PC-9 (cell line): ENCODE data around the gene COL15A1. TPM values are rescaled to one million over a fixed set of nuclear protein-coding genes. Genes with fewer than 3 reads are reported as not detected.

Source experiments
- BruUV-seq: library from RNA; stranded (reverse); fragments of 400-500 nt; replicated peaks from 2 replicates; lab custom pipeline; 2021; lab: Mats Ljungman, UMichigan
- CTCF ChIA-PET: fragments of 300-600 bp; sonication (Branson Sonifier 250); formaldehyde crosslinking; loops from one replicate; lab custom pipeline; 2022; ENCODE audit warnings: antibody characterized with exemption; lab: Charles Lee
- POLR2A ChIA-PET: fragments of 300-600 bp; sonication (Branson Sonifier 250); formaldehyde crosslinking; loops from one replicate; lab custom pipeline; 2022; ENCODE audit warnings: antibody characterized with exemption; ENCODE audit not compliant: unreplicated experiment; lab: Charles Lee
- DNase-seq, 2 experiments: peaks; one replicate each; pipeline versions ENCODE4 v3.0.0 to v3.0.0-alpha.2; 2015 to 2022; ENCODE audit warnings: mixed read lengths in 1 of 2
- H2AFZ ChIP-seq: fragments of 200-600 bp; sonication (generic); 2 replicates; pipeline ENCODE4 v1.8.1; 2017; ENCODE audit warnings: antibody characterized with exemption
- H3F3A ChIP-seq: fragments of 200-600 bp; sonication (generic); 2 replicates; pipeline ENCODE4 v1.8.1; 2017; ENCODE audit warnings: antibody characterized with exemption, mild to moderate bottlenecking, low read depth; ENCODE audit not compliant: insufficient read depth
- H3K27ac ChIP-seq: fragments of 200-600 bp; sonication (generic); 2 replicates; pipeline ENCODE4 v1.6.1; 2016; ENCODE audit warnings: mixed run types
- H3K27me3 ChIP-seq: fragments of 200-600 bp; sonication (generic); 2 replicates; pipeline ENCODE4 v1.6.1; 2016; ENCODE audit warnings: low read depth, mixed run types; ENCODE audit not compliant: insufficient read depth
- H3K36me3 ChIP-seq: fragments of 200-600 bp; sonication (generic); 2 replicates; pipeline ENCODE4 v1.6.1; 2016; ENCODE audit warnings: low read depth, mixed run types
- H3K4me1 ChIP-seq: fragments of 200-600 bp; sonication (generic); replicated peaks from 2 replicates; pipeline ENCODE4 v1.6.1; 2016; ENCODE audit warnings: mixed run types; ENCODE audit not compliant: insufficient read depth
- H3K4me2 ChIP-seq: fragments of 200-600 bp; sonication (generic); 2 replicates; pipeline ENCODE4 v1.6.1; 2017; ENCODE audit warnings: mixed run types
- H3K4me3 ChIP-seq: fragments of 200-600 bp; sonication (generic); 2 replicates; pipeline ENCODE4 v1.6.1; 2016; ENCODE audit warnings: mixed run types
- H3K79me2 ChIP-seq: fragments of 200-600 bp; sonication (generic); 2 replicates; pipeline ENCODE4 v1.6.1; 2017; ENCODE audit warnings: low read depth, mixed run types
- H3K9me2 ChIP-seq: fragments of 200-600 bp; sonication (generic); 2 replicates; pipeline ENCODE4 v1.8.1; 2017; ENCODE audit warnings: mild to moderate bottlenecking; ENCODE audit not compliant: insufficient read depth
- H3K9me3 ChIP-seq: fragments of 200-600 bp; sonication (generic); 2 replicates; pipeline ENCODE4 v1.8.1; 2016; ENCODE audit warnings: low read depth; ENCODE audit not compliant: insufficient read depth
- H4K20me1 ChIP-seq: fragments of 200-600 bp; sonication (generic); 2 replicates; pipeline ENCODE4 v1.8.1; 2017; ENCODE audit not compliant: insufficient read depth
- EZH2 ChIP-seq: fragments of 200-600 bp; sonication (generic); IDR thresholded peaks from 2 replicates; pipeline ENCODE4 v1.8.0; 2017; ENCODE audit warnings: antibody characterized with exemption, low read depth
- intact Hi-C: fragments of 100-400 bp; cut with micrococcal nuclease; formaldehyde crosslinking; loops from one replicate; pipeline ENCODE4 v1.10.0; 2022; ENCODE audit not compliant: unreplicated experiment
- total RNA-seq: library from RNA; stranded (reverse); gene quantifications from 2 replicates; pipeline ENCODE4 v1.2.3, GENCODE V29; 2021
- TF ChIP-seq, protein P1 (sequence below): fragments of 200-600 bp; sonication (generic); conservative IDR thresholded peaks from 2 replicates; pipeline ENCODE4 v1.6.1; 2017; ENCODE audit warnings: mixed run types, antibody characterized with exemption, mild to moderate bottlenecking, moderate library complexity

Gene COL15A1
- total RNA-seq, 1 experiment from 2014 or later = not detected

GRCh38 chr9:98973171-98973570 is 29.5 kb downstream of the COL15A1 start:
- H4K20me1 ChIP-seq = no peaks in the 10 kb centered on the region
- no peaks in the 10 kb centered on the region for H3F3A ChIP-seq
- H3K27me3 ChIP-seq = no peaks in the 10 kb centered on the region; the same call in 1 of the 2 replicates
- no peak overlapping the region for H3K4me3 ChIP-seq
- ChIA-PET CTCF (interaction anchor here (0.8 kb wide), 1 partner anchor 168 kb away, joined by 3 read pairs; no protein-coding TSS in a partner anchor), POLR2A (interaction anchor here (0.5 kb wide), 1 partner anchor 754 kb away, joined by 5 read pairs; no protein-coding TSS in a partner anchor)
- H3K79me2 ChIP-seq = no peaks in the 10 kb centered on the region
- H3K9me2 ChIP-seq = no peaks in the 10 kb centered on the region
- no peak overlapping the region for H3K27ac ChIP-seq
- DNase-seq = no peak
- no peak overlapping the region for H2AFZ ChIP-seq
- no peak overlapping the region for H3K4me2 ChIP-seq
- intact Hi-C loops = no loop called here
- 0 out of 2 replicates have a peak, but pooled peaks cover 3% of the 10 kb centered on the region for H3K4me1 ChIP-seq
- H3K9me3 ChIP-seq = no peaks in the 10 kb centered on the region
- BruUV-seq = no TSS peak
- no peaks in the 10 kb centered on the region for H3K36me3 ChIP-seq
- TF ChIP-seq EZH2 = no peak
- TF ChIP-seq, protein P1, sequence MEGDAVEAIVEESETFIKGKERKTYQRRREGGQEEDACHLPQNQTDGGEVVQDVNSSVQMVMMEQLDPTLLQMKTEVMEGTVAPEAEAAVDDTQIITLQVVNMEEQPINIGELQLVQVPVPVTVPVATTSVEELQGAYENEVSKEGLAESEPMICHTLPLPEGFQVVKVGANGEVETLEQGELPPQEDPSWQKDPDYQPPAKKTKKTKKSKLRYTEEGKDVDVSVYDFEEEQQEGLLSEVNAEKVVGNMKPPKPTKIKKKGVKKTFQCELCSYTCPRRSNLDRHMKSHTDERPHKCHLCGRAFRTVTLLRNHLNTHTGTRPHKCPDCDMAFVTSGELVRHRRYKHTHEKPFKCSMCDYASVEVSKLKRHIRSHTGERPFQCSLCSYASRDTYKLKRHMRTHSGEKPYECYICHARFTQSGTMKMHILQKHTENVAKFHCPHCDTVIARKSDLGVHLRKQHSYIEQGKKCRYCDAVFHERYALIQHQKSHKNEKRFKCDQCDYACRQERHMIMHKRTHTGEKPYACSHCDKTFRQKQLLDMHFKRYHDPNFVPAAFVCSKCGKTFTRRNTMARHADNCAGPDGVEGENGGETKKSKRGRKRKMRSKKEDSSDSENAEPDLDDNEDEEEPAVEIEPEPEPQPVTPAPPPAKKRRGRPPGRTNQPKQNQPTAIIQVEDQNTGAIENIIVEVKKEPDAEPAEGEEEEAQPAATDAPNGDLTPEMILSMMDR = no peak

DNA sequence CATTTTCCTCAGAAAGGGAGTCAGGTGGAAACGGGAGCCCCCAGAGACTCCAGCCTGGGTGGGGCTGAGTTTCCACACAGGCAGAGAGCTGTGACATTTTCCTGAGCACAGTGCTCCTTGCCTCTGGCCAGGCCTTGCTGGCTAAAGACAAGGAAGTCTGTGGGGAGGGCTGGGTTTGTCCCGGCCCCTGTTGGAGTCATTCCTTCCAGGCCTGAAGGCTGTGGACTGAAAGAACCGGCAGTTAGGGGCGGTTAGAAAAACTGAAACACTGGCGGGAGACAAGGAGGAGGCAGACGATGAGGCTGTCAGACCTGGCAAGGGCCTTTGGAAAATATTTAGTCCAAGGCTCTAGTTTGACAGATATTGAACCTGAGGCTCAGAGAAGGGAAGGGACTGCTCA is 29.9 kb downstream of the COL15A1 start:
- no peak for DNase-seq
- no peaks in the 10 kb centered on the region for H3K79me2 ChIP-seq
- intact Hi-C loops = no loop called here
- H3K4me2 ChIP-seq = no peak overlapping the region
- no peak overlapping the region for H3K27ac ChIP-seq
- no peaks in the 10 kb centered on the region for H3K9me3 ChIP-seq
- TF ChIP-seq, protein P1 = no peak
- TF ChIP-seq EZH2 = no peak
- no peaks in the 10 kb centered on the region for H4K20me1 ChIP-seq
- H3K27me3 ChIP-seq = no peaks in the 10 kb centered on the region; the same call in 1 of the 2 replicates
- no peak overlapping the region for H3K4me3 ChIP-seq
- no peaks in the 10 kb centered on the region for H3F3A ChIP-seq
- no peak overlapping the region for H2AFZ ChIP-seq
- CTCF ChIA-PET = no interaction called here
- no peaks in the 10 kb centered on the region for H3K36me3 ChIP-seq
- 0 out of 2 replicates have a peak, but pooled peaks cover 3% of the 10 kb centered on the region for H3K4me1 ChIP-seq
- POLR2A ChIA-PET = interaction anchor here (0.5 to 0.6 kb wide), 3 partner anchors 182 to 889 kb away, joined by 4 to 8 read pairs (median 5); no protein-coding TSS in a partner anchor
- BruUV-seq = no TSS peak
- no peaks in the 10 kb centered on the region for H3K9me2 ChIP-seq

- no peak overlapping the region for H3K4me2 ChIP-seq
- TF ChIP-seq, protein P1 = no peak
- TF ChIP-seq EZH2 = no peak
- ChIA-PET CTCF (no interaction called here), POLR2A (interaction anchor here (0.6 kb wide), 2 partner anchors 182 to 889 kb away, joined by 4 to 8 read pairs; no protein-coding TSS in a partner anchor)
- H3F3A ChIP-seq = no peaks in the 10 kb centered on the region
- no peaks in the 10 kb centered on the region for H3K9me2 ChIP-seq
- H4K20me1 ChIP-seq = no peaks in the 10 kb centered on the region
- 0 out of 2 replicates have a peak, but pooled peaks cover 3% of the 10 kb centered on the region for H3K4me1 ChIP-seq
- H3K4me3 ChIP-seq = no peak overlapping the region
- H3K9me3 ChIP-seq = no peaks in the 10 kb centered on the region
- H3K27me3 ChIP-seq = no peaks in the 10 kb centered on the region; the same call in 1 of the 2 replicates
- H3K27ac ChIP-seq = no peak overlapping the region
- no peak for DNase-seq
- no TSS peak for BruUV-seq
- H3K79me2 ChIP-seq = no peaks in the 10 kb centered on the region
- intact Hi-C loops = no loop called here
- H2AFZ ChIP-seq = no peak overlapping the region
- H3K36me3 ChIP-seq = no peaks in the 10 kb centered on the region
Observed at GRCh38 chr9:98974106-98974505, 30.4 kb downstream of the COL15A1 start.
